ENCODE results near the gene PUM2.

DNA sequence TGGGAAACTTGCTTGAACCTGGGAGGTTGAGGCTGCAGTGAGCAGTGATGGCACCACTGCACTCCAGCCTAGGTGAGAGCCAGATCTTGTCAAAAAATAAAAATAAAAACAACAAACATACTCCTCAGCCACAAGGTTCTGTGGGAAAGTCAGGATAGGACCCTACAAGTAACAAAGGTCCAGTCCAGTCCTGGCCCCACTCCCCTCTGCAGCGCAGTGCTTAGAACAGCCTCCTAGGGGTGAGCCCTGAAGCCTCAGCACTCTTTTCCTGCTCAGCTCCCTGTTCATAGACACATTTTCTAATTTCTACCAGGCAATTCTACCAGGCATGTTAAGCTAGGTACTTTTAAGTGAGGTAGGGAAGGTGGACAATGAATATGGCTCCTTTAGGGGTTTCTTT lies 103.6 kb downstream of the PUM2 start:
- TF ChIP-seq POLR2A (IDR thresholded peaks at IDR 0.05; ENCODE audit: low read length) (no peak), GATA1 (IDR thresholded peaks at IDR 0.05; ENCODE audit: low read depth, low read length) (no peak)

Data from erythroblast (primary cell).